Stimulated activated CD8-positive, alpha-beta memory T cell treated with anti-CD3 and anti-CD28 coated beads, Interleukin-7, amount 100 ng/mL, for 48 hours (primary cell): ENCODE measurements around the gene CSMD2.
"Not testable (repeated sequence)": the region's sequence is repeated elsewhere in the genome, so short reads cannot be mapped to it uniquely, and the experiment has no call there.

ENCODE experiments used
- DNase-seq, 2 donors: peaks; one replicate each; pipeline ENCODE4 v3.0.0-alpha.2; 2020; ENCODE audit warnings: low read depth in 1 of 2; ENCODE audit errors: extremely low read depth in 1 of 2

Gene CSMD2

DNA sequence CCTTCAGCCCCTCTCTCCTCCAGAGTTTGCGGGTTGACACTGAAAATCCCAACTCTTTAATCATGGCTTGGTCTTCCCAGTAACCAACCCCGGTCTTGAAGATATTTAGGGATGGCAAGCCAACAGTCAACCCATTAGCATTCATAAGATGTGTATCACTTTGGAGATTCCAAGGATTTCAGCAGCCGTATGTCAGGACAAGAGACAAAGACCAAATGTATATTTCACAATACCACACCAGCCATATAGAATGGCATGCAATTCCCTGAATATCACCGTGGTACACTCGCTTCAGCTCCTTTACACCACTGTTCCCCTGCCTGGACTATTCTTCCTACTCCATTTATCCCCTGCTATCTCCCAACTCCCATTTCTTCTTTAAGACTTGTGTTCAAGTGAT, 109.2 kb downstream of the CSMD2 start:
- no peak for DNase-seq

DNA sequence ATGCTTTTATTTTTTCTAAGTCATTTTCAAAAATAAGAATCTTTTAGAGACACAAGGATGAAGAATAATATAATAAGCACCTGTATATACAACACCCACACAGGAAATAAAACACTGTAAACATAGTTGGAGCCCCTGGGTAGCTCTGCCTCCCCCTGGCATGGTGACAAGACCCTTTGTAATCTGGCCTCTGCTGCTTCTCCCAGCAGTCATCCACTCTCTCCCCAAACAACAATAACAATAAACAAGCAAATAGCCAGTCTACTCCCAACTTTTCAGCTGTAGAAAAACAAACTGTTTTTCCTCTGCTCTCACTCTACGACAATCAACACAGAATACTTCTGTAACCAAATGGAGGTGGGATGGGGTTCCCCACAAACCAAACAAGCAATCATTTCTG, 110.1 kb downstream of the CSMD2 start:
- DNase-seq = no peak

DNA sequence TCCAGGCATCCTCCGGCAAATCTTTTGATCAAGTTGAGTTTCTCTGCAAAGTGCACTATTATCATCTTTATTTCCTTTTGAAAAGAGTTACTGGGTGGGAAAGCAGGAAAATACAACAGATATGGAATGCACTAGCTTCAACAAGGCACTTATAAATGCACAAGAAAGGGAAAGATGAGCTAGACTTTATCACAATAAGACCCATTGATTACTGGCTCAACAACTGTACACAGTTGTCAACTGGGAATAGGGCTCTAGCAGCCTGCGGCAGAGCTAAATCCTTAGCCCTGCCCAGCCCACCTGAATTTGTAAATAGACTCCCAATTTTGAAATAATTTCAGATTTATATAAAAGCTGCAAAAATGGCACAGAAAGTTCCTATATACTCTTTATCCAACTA, 111.4 kb downstream of the CSMD2 start:
- no peak for DNase-seq

DNA sequence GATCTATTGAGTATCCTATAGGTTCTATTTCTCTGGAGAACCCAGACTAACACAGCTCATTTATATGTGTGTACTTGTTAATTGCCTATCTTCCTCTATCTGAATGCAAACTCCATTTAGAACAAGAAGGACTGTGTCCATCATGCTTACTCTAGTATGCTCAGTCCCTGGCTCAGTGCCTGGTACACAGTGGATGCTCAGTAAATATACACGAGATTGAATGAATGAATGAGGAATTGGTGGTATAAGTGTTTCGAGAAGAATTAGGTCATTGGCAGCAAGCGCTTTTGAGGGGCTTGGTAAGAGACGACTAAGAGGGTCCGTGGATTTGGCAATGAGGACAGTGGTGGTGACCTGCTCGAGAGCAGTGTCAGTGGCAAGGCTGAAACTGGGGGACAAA, 112.5 kb downstream of the CSMD2 start:
- no peak for DNase-seq

DNA sequence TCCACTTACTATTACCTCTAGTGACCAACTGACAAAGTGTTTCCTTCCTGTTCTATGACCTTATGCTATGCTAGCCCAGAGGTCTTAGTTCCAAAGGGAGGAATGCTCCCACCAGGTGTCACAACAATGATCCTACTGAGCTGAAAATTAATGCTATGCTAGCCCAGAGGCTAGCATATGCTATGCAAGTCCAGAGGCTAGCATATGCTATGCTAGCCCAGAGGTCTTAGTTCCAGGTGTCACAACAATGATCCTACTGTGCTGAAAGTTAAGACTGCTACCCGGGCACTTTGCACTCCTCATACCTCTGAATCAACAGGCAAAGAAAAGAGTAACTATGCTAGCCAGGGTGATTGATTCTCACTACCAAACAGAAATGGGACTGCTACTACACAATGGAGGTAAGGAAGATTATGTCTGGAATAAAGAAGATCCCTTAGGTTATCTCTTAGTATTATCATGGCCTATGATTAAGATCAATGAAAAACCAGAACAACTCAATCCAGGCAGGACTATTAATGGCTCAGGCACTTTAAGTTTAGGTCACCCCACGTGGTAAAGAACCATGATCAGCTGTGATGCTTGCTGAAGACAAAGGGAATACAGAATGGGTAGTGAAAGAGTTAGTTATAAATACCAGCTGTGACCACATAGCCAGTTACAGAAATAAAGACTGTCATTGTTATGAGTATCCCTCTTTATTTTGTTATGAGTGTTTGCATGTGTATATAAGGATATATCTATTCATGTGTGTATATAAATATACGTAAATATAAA, 114.1 kb downstream of the CSMD2 start:
- DNase-seq = no peak

DNA sequence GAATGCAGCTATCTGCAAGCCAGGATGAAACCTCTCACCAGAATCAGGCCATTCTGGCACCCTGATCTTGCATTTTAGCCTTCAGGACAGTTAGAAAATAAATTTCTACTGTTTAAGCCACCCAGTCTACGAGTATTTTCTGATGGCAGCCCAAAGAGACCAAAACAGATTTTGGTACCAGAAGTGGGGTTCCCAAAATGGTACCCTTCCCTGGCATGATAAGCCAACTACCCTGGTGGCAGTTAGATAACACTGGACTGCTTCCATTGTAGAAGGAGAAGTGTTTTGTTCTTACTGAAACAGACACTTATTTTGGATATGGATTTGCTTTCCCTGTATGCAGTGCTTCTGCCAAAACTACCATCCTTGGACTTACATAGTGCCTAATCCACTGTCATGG, 115.0 kb downstream of the CSMD2 start:
- DNase-seq = no peak

DNA sequence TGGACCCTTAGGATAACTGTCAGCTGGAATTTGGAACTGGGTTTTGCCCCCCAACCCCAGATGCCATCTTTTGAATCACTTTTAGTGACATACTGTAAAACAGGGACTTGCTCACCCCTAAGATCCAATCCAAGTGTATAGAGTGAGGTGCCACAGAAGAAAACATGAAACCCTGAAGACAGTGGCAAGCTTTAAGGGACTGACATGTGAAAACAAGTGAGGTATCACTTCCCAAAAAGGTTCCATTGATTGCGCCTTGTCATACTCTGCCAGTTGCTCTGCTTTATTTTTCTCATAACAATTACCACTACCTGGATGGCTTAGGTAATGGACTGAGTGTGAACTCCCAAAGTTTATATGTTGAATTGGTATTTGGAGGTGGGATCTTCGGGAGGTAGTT, 115.6 kb downstream of the CSMD2 start:
- no peak for DNase-seq

DNA sequence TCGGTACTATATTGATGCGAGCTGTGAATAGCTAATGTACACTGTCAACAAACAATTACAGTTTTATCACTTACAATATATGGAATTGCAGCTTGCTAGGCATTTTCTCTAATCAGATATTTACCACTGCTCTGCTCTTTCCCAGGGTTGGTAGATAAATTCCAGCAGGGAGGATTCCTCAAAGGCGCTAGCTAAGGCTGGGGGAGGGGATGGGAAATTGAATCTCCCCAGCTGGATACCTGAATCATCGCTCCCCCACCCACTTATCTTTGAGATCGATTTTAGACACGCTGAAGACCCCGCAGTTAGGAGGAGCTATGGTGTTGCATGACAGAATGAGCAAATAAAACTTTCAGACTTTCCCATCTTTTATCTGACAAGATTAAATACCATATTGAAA, 127.2 kb downstream of the CSMD2 start:
- no peak for DNase-seq

DNA sequence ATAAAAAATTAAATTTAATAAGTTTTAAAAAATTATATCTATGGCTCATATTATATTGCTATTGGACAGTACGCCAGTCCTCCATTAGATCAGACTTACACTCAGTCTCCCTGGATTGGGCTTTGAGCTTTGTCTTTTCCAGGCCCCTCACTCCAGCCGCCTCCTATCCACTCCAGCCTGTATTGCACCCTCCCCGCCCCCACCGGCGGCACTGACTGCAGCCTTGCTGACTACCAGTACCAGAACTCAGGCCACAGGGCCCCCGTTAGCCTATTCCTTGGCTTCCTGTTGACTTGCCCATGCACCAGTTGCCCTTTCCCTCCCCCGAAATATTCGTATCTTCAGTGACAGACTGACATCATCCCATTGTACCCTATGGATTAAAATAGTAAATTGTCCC, 127.9 kb downstream of the CSMD2 start:
- no peak for DNase-seq

DNA sequence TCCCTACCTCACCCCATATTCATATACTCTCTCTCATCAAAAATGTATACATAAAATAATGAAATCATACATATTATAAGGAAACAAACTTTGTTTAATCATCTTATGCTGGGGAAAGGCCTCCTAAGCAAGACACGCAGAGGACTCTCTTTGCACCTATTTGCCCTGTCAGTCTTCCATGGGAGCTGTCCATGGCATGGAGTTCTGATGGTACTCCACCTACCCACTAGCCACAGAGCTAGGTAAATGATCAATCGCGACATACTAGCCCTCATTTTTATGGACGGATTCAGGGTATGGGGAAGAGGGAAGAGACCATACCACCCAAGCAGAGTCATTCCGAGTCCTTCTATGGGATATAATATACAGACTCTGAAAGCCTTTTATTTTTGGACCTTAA, 131.0 kb downstream of the CSMD2 start:
- DNase-seq = no peak

DNA sequence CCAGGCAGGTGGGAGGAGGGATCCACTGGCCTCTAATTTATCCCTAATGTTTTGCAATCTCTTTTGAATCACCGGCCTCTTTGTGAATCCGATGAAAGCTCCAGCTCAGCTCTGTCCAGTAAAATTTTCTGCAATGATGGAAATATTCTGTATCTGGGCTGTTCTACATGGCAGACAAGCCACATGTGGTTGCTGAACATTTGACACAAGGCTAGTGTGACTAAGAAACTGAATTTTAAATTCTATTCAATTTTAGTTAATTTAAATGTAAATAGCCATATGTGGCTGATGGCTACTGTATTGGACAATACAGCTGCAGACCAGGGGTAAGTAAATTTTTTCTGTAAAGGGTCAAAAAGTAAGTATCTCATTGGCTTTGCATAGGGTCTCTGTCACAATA, 135.1 kb downstream of the CSMD2 start:
- DNase-seq = no peak

DNA sequence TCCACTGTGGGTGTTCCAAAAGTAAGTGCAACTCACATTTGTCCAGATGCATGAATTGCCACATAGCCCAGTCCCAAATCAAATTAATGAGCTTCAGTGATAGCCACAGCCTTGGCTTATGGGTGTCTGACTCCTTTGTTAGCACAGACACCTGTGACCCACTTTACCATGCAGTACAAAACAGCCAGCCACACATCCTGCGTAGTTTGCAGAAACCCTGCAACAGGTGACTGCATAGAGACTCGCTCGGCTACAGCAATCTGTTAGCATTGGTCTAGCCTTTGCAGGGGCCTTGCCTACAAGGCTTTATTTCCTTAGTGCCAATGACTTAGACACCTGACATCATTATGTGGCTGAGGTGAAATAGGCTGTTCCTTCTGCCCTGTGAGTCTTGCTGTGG, 135.5 kb downstream of the CSMD2 start:
- no peak for DNase-seq

DNA sequence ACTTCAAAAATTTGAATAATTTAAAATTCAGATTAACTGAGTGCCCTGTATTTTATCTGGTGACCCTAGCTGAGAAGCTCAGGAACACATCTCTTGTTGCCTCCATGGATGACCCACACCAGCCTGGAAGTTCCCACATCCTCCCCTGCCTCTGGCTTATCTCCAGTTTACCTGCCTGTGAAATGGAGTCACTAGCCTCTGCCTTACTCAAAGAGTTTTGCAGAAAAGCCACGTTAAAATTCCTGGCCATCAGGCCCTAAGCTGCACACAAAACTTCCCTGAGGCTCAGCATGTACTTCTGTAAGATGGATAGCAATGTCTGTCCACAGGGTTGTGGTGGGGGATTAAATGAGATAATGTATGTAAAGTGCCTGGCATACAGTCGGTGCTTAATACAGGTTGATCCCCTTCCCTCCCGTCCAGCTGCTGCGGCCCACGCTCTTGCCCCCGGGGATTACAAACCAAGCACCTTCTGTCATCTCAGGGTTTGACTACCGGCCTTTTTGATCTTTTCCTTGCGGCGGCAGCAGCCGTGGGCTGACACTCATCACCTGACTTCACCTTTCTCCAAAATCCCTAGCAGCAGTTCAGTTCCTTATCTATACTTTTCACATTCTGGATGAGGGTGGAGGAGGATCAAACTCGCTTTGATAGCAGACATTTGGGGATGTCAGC, 136.5 kb downstream of the CSMD2 start:
- no peak for DNase-seq

DNA sequence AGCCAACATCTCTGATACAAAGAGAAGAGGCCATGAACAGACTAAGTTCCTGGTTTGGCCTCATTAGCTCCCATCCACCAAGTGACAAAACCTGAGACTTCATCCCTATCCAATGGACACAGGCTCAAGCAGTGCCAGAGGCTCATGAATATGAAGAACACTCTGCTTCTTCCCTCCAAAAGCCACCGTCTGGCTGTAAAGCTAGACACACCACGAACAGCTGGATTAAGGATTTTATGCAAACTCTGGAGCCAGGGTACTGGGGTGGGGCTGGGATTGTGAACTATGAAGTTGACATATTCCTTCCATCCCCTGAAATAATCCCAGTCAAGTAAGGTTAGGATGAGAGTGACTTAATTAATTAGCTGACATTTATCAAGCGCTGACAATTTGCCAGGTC, 139.4 kb downstream of the CSMD2 start:
- DNase-seq = no peak

DNA sequence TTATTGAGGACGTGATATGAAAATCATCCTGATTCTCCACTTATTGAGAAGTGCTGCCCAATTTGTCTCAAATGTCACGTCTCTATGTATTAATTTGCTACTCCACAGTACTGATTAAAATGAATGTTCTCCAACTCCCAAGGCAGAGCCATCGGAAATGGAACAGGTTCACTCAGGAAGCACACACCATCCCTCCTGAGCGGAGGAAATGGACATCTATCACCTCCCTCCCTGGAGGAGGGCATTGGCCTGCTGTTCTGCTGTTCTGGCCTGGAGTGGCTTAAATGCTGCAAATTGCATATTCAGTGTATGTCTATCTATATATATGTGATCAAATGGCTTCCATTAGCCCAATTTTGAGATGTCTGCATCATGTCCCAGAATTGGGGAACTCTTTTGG, 140.5 kb downstream of the CSMD2 start:
- DNase-seq = no peak

DNA sequence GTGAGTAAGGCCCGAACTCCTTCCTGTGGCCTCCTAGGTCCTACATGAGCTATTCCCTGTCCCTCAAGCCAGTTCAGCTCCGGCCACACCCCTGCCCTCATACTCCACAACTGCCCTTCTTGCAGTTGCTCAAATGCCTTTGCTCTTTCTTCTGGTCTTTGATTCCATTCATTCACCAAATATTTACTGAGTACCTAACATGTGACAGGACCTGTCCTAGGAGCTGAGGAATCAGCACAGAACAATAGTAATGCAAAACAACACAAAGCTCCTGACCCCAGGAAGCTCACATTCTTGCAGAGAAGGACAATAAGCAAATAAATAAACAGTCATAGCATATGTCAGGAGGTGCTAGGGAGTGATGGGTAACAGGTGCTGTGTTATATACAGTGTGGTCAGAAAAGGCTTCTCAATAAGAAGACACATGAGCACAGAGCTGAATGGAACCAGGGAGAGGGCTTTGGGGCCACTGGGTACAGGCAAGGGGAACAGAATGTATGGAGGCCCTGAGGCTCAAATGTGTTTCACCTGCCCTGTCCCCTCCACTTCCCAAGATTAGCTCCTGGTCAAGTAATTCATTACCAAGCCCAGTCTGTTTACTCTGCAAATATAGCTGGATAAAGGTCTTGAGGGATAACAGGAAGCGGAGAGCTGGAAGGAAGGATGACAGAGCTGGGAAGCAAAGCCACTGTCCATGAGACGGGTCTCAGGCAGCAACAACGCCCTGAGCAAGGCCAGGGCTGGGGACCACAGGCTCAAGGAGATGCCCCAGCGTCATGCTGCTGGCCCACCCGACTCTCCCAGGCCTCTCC, 145.1 kb downstream of the CSMD2 start:
- DNase-seq = no peak

DNA sequence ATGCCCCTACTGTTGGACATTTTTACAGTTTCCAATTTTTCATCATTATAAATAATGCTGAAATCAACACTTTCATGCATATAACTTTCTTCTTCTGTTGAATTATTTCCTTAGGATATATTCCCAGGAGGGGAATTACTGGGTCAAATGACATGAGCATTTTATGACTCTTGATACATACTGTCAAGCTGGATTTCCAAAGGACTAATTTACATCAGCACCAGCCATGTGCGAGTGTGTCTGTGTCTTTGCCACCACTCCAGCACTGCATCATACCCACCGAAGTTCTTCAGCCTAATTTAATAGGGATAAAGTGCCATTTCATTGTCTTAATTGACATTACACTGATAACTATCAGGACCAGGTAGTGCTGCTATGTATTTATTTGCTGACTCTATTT, 146.7 kb downstream of the CSMD2 start:
- no peak for DNase-seq

DNA sequence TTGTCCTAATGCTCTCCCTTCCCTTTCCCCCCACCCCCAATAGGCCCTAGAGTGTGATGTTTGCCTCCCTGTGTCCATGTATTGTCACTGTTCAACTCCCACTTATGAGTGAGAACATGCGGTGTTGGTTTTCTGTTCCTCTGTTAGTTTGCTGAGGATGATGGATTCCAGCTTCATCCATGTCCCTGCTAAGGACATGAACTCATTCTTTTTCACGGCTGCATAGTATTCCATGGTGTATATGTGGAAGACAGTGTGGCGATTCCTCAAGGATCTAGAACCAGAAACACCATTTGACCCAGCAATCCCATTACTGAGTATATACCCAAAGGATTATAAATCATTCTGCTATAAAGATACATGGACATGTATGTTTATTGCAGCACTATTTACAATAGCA, 148.7 kb downstream of the CSMD2 start:
- not testable (repeated sequence) for DNase-seq

DNA sequence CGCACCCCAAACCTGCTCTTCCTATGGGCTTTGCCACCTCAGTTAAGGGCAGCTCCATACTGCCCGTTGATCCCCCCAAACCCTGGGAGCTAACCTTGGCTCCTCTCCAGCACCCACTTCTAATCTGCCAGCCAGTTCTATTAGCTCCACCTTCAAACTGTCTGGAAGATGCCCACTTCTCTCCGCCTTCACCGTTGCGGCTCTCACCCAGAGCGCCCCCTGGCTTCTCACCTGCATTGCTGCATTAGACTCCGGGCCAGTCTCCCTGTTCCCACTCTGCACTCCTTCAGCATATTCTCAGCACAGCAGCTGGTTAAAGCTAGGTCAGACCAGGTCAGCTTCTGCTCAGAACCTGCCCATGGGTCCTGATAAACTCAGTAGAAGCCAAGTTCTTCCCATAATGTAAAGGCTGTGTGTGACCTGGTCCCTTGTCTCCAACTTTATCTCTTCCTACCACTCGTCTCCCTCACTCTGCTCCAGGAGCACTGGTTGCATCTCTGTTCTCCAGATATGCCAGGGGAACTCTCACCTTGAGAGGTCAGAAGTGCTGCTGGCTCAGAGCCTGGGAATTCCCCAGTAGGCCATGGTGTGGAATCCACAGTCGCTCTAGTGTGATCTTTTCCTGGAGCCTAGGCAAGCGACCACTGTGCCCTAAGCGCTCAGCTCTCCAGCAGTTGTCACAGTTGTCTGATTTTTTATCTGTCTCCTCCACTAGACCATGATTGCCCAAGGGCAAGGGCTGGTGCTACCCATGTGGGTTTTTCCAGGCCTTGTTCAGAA, 150.9 kb downstream of the CSMD2 start:
- DNase-seq = no peak

DNA sequence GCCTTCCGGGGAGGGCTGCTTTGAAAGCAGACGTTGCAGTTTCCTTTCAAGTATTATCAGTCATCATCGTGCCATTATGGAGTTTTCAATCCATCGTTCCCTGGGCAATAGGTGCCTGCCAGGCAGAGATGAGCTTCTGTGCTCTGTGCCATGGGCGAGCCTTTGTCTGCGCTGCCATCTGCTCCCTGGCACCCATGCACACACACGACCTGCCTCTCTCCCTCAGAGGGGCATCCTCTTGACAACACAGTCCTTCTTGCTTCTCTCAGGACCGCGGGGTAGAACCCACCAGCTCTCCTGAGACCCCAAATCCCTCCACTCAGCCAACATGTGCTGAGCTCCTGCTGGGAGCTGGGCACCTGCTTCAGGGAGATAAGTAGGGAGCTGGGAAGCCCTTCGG, 151.9 kb downstream of the CSMD2 start:
- DNase-seq = no peak

DNA sequence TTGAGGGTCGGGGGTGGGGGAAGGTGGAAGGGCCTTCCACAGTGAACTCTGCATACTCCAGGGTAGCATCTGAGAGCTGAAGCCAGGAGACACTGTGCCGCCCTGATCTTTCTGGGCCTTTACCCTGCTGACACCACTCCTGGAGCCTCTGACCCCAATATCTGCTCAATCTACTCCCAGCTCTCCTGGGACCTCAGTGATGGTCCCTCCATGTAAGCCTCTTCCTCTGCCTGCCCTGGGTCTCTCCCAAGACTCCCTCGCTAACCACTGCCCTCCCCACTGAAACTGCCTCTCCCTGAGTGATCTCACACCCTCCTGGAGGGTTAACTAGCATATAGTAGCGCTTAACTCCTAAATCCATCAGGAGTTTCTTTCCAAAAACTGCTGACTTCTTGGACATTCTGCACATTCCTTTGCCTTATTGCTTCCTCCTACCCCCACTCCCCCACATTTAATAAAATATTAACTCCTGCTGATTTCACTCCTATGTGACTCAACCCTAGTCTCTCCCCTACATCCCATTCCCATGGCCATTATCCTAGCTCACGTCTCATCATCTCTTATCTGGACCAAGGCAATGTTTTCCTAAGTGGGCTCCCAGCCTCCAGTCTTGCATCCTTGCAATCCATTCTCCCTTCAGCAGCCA, 155.6 kb downstream of the CSMD2 start:
- DNase-seq = no peak
